Heart left ventricle (tissue), 16 donors: Measurements from ENCODE around the gene PRRX2. TPM values are rescaled to one million over a fixed set of nuclear protein-coding genes. Genes with fewer than 3 reads are reported as not detected.

Experiments used
- ATAC-seq, 4 donors: fragments of 200-7000 bp; cut with Tn5 transposase; one replicate each; pipeline ENCODE4 v1.9.1; 2020 to 2022; ENCODE audit warnings: moderate library complexity in 4 of 4, mild to moderate bottlenecking in 3 of 4, moderate number of reproducible peaks in 1 of 4
- DNase-seq, 5 donors: peaks; one replicate each; pipeline ENCODE4 v3.0.0-alpha.2; 2020
- H3K27ac ChIP-seq, 12 donors: fragments of 200-600 bp; sonication (generic) in 4 of 12; one replicate each; pipeline versions ENCODE4 v1.5.0 to v1.8.0; 2016 to 2022; ENCODE audit warnings: mild to moderate bottlenecking in 2 of 12
- H3K27me3 ChIP-seq, 9 donors: fragments of 200-600 bp; sonication (generic) in 2 of 9; one replicate each; pipeline versions ENCODE4 v1.5.1 to v1.8.0; 2016 to 2022; ENCODE audit warnings: mild to moderate bottlenecking in 3 of 9
- H3K36me3 ChIP-seq, 9 donors: fragments of 200-600 bp; sonication (generic) in 2 of 9; one replicate each; pipeline versions ENCODE4 v1.5.0 to v1.8.0; 2018 to 2022; ENCODE audit warnings: mild to moderate bottlenecking in 2 of 9
- H3K4me1 ChIP-seq, 12 donors: fragments of 200-600 bp; sonication (generic) in 4 of 12; one replicate each; pipeline versions ENCODE4 v1.5.0 to v1.8.0; 2016 to 2022; ENCODE audit warnings: mild to moderate bottlenecking in 3 of 12
- H3K4me3 ChIP-seq, 12 donors: fragments of 200-600 bp; sonication (generic) in 4 of 12; one replicate each; pipeline versions ENCODE4 v1.5.0 to v1.8.0; 2017 to 2022; ENCODE audit warnings: mild to moderate bottlenecking in 9 of 12, moderate library complexity in 4 of 12
- H3K9me3 ChIP-seq, 12 donors: fragments of 200-600 bp; sonication (generic) in 4 of 12; one replicate each; pipeline versions ENCODE4 v1.5.0 to v1.8.0; 2016 to 2022; ENCODE audit warnings: mild to moderate bottlenecking in 1 of 12
- CTCF ChIP-seq, 12 donors: fragments of 200-600 bp; sonication (generic) in 4 of 12; IDR thresholded peaks; one replicate each; pipeline versions ENCODE4 v1.5.0 to v1.8.0; 2018 to 2022; ENCODE audit warnings: antibody characterized with exemption in 12 of 12, mild to moderate bottlenecking in 5 of 12
- POLR2A ChIP-seq, 2 donors: fragments of 450-650 bp; IDR thresholded peaks; one replicate each; pipeline ENCODE4 v1.6.1; 2017; ENCODE audit warnings: antibody characterized with exemption in 2 of 2, mild to moderate bottlenecking in 2 of 2, moderate library complexity in 2 of 2
- WGBS, 4 donors: extraction: QIAGEN DNeasy Blood & Tissue Kit in 2 of 4; methylation state at CpG; one replicate each; pipeline versions ENCODE4 v1.1.5 to v1.1.7; 2013 to 2018; 5-methylcytosine and 5-hydroxymethylcytosine counted together
- intact Hi-C, 10 donors: fragments of 100-400 bp; cut with DNase I; formaldehyde crosslinking; loops; one replicate each; pipeline versions ENCODE4 v1.11.1 to v1.14.2; 2022
- polyA plus RNA-seq, 2 donors: library from polyadenylated mRNA; stranded (reverse); fragments of 200-250 nt; gene quantifications; one replicate each; pipeline ENCODE4 v1.2.3, GENCODE V29; 2013
- total RNA-seq, 9 donors: library from RNA; depleted of rRNA in 2 of 9; stranded (reverse); fragments of >200 nt in 2 of 9; fragmentation: NEBNext Ultra II Directional in 3 of 9; extraction: Animal tissue kit (Norgen Biotek cat#: 25700) in 3 of 9; gene quantifications; one replicate each; pipeline versions ENCODE4 v1.1.0 to v1.2.4, GENCODE V29; 2016 to 2023
- donor health status: ischemic (EF 13 %, LVEDD 7.1; RV severe dilation, severe dysfunction).
- donor health status: healthy with polysubstance abuse.
- donor health status: DM: no; HTN: yes; CAD: no.
- donor health status: DM: no; HTN: no; CAD: no.
- donor health status: ischemic (EF 25% LVEDD 6.9; RV normal size, moderate dysfunction).
- donor health status: ischemic (EF 25% LVEDD 5.7; RV mildly dilated, moderate dysfunction).
- donor health status: healthy.
- donor health status: DM: yes; HTN: yes; CAD: no.
- donor health status: ischemic (EF 35%, LVEDD 5.7; RV mildly dilated, moderate dysfunction).
- donor health status: nonischemic (EF 11% LVEDD 7.7; RV severe dilation, severe dysfunction).
- donor health status: DM: yes; HTN: yes; CAD: no.
- donor health status: PGD.
- donor health status: ischemic (EF 29% LVEDD 5.4; RV normal size, mild dysfunction).
- donor health status: nonischemic (EF 23%, LVEDD 6.1; RV moderate dilation, normal function).

PRRX2 gene
- total and polyA plus RNA-seq, 11 donors: 0.22 to 1.5 (median 0.75) TPM; not detected in 1

- no peaks in the 10 kb centered on the region for H3K9me3 ChIP-seq
- no peak for TF ChIP-seq CTCF (IDR thresholded peaks at IDR 0.05)
- no peak for TF ChIP-seq POLR2A (IDR thresholded peaks at IDR 0.05)
- 59 to 71% (median 64%) methylated on average over 3 to 9 of the region's 9 CpGs for WGBS, 4 donors
- intact Hi-C loops: no loop called here
- H3K27me3 ChIP-seq: no peaks in the 10 kb centered on the region
- peaks cover 9 to 76% (median 68%) of the 10 kb centered on the region in 9 donors for H3K36me3 ChIP-seq
- no peak overlapping the region for H3K27ac ChIP-seq
- no peak overlapping the region for H3K4me3 ChIP-seq
- ATAC-seq: no peak
- DNase-seq: no peak
- H3K4me1 ChIP-seq: peaks cover 0 to 33% (median 24%) of the 10 kb centered on the region in 12 donors
Measured at GRCh38 chr9:129637102-129637501, 28.3 kb upstream of the PRRX2 start.

DNA sequence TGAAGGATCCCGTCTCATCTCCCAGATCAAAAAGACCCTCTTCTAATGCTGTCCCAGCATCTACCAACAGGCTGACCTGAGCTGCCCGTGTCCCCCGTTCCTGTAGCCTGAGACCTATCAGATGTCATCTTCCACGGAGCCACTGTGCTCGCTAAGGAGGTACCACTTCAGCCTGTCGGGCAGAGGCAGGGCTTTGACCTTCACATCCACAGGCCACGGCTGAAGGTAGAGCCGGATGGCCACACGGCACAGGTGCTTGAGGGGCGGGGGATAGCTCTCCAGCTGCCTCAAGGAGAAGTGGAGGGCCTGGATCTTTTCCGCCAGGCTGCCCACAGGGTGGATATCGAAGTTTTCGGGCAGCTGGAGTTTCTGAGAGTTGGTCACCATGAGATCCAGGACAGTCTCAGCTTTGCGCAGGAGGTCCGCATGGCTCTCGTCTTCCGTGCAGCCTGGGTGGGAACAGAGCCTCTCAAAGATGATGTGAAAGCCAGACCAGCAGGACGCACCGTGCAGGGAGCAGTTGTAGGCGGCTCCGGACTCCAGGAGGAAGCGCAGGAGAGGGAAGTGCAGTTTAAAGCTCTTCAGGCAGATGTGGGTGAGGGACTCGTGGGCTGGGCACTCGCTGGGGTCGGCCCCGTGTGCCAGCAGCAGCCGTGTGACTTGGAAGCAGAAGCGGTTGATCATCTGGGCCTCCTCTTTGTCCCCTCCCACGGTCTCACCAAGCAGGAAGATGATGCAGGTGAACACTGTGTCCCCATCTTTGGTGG, 27.6 kb upstream of the PRRX2 start:
- no peaks in the 10 kb centered on the region for H3K9me3 ChIP-seq
- intact Hi-C loops: no loop called here

GRCh38 chr9:129639034-129639630, 26.3 kb upstream of the PRRX2 start:
- intact Hi-C loops: no loop called here
- H3K4me1 ChIP-seq: peaks cover 0 to 26% (median 21%) of the 10 kb centered on the region in 12 donors
- ATAC-seq (no peak), DNase-seq (no peak)
- H3K27ac ChIP-seq: no peak overlapping the region
- H3K4me3 ChIP-seq: no peak overlapping the region
- H3K27me3 ChIP-seq: no peaks in the 10 kb centered on the region
- H3K36me3 ChIP-seq: peaks cover 9 to 57% (median 52%) of the 10 kb centered on the region in 9 donors
- WGBS, 4 donors: 89 to 94% (median 90%) methylated on average over 4 to 17 of the region's 17 CpGs
- TF ChIP-seq POLR2A (IDR thresholded peaks at IDR 0.05) (no peak), CTCF (IDR thresholded peaks at IDR 0.05) (no peak)
- no peaks in the 10 kb centered on the region for H3K9me3 ChIP-seq

More for the DNA sequence above, 27.6 kb upstream of the PRRX2 start:
- TF ChIP-seq CTCF (IDR thresholded peaks at IDR 0.05): no peak
- no peak for TF ChIP-seq POLR2A (IDR thresholded peaks at IDR 0.05)
- Histone ChIP-seq H3K27me3 (no peaks in the 10 kb centered on the region), H3K4me1 (peaks cover 0 to 26% (median 21%) of the 10 kb centered on the region in 12 donors), H3K36me3 (peaks cover 9 to 70% (median 65%) of the 10 kb centered on the region in 9 donors), H3K27ac (no peak overlapping the region), H3K4me3 (no peak overlapping the region)
- ATAC-seq (no peak), DNase-seq (no peak)
- WGBS, 4 donors: 62 to 72% (median 65%) methylated on average over 23 to 29 of the region's 29 CpGs

GRCh38 chr9:129639756-129640085, 25.7 kb upstream of the PRRX2 start:
- Histone ChIP-seq H3K4me3 (no peak overlapping the region), H3K9me3 (no peaks in the 10 kb centered on the region), H3K4me1 (peaks cover 0 to 26% (median 21%) of the 10 kb centered on the region in 12 donors), H3K36me3 (peaks cover 6 to 52% (median 47%) of the 10 kb centered on the region in 9 donors), H3K27ac (no peak overlapping the region), H3K27me3 (no peaks in the 10 kb centered on the region)
- TF ChIP-seq POLR2A (IDR thresholded peaks at IDR 0.05) (no peak), CTCF (IDR thresholded peaks at IDR 0.05) (no peak)
- WGBS, 4 donors: 69 to 87% (median 80%) methylated on average over 8 to 12 of the region's 12 CpGs
- intact Hi-C loops: loop anchor here in 9 of 10 donors (5.0 to 10.0 kb wide), 5 partner anchors 85 to 143 kb away; no protein-coding TSS in a partner anchor
- no peak for ATAC-seq
- no peak for DNase-seq
